GM19395 (cell line): ENCODE results near the gene KEL.
A peak's percentile ranks its signal among the peaks of the same experiment; 100 is the strongest.
"Not testable (repeated sequence)": the region's sequence is repeated elsewhere in the genome, so short reads cannot be mapped to it uniquely, and the experiment has no call there.

ENCODE experiments used
- ATAC-seq: cut with Tn5 transposase; IDR thresholded peaks from one replicate; pipeline ENCODE4 v1.9.1; 2021; ENCODE audit warnings: mild to moderate bottlenecking, moderate library complexity; ENCODE audit not compliant: unreplicated experiment

Gene KEL, protein sequence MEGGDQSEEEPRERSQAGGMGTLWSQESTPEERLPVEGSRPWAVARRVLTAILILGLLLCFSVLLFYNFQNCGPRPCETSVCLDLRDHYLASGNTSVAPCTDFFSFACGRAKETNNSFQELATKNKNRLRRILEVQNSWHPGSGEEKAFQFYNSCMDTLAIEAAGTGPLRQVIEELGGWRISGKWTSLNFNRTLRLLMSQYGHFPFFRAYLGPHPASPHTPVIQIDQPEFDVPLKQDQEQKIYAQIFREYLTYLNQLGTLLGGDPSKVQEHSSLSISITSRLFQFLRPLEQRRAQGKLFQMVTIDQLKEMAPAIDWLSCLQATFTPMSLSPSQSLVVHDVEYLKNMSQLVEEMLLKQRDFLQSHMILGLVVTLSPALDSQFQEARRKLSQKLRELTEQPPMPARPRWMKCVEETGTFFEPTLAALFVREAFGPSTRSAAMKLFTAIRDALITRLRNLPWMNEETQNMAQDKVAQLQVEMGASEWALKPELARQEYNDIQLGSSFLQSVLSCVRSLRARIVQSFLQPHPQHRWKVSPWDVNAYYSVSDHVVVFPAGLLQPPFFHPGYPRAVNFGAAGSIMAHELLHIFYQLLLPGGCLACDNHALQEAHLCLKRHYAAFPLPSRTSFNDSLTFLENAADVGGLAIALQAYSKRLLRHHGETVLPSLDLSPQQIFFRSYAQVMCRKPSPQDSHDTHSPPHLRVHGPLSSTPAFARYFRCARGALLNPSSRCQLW

DNA sequence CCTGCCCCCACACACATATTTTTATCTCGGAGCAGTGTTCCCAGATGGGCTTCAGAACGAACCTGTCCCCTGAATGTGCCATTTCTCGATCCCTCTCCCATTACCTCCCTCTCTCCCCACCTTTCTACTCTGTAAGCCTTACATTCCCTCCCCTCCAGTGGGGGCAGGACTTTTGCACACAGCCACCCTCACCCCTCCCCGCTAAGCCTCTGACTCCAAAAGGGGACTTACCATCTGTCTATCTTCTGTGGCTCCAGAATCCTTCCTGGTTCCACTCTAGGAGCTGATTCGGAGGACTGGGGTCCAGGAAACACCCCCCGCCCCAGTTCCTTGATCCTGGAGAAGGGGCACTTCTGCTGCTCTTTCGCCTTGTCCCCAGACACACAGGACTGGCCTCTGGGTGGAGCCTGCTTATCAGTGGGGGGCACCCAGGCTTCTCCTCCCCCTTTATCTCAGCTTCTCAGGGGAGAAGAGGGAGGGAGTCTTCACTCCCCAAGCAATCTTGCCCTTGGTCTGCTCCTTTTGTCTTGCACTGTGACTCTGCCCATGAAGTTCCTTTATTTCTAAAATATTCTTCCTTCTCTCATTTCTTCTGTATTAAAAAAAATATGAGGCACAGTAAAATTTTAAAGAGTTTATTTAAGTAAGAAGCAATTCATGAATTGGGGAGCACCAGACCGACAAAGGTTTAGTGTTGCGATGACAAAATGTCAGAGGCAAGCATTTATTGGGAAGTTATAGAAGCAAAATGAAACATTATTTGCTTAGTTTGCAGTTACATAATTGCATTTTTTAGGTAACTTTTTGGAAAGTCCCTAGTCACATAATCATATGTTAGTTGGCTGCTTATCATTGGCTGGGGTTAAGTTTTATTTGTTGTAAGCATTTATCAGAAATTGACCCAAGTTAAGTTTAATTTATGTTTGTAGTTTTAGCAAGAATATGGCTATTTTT lies at the start of gene KEL:
Gene KEL (minus strand): TSS at position 391 of the 954 bp plus-strand sequence. CDS start 157 bp downstream, at position 234.
- ATAC-seq: no peak

DNA sequence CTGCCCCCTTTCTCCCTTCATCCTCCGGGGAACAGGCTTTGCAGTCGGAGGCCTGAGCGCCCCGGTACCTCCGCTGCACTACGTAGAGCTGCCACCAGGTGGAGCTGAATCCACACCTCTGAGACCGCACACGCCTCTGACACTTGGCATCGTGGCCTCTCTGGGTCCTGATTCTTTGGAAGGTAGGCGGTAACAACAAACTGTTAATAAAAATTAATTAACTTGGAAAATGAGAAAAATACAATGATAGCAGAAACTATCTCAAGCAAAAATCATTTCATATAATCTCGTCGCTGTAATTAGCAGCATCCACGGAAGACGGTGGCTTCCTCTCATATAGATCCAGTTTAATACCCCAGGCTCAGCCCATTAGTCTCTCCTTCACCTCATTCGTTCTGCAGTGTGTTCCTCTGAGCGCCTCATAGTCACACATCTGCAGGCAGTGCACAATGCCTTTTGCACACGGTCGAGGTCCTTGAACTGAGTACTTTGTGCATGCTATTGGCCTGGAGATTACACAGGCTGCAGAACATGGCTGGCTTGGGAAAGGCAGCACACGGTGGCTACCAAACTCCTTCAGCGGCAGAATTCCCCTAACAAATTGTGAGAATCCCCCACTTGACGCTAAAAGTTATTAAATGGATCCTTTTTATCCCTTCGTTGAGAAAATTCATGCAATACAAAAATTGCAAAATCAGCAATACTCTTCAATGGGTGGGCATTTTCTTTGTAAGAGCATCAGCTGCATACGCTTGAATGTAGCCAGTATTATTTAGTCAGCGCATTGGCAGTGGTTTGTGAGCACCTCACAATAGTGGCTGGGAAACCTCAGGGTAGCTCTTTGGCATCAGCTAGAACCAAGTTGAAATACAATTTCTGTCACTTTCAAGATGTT lies 46.1 kb upstream of the KEL start:
- peak; percentile 92 for ATAC-seq

DNA sequence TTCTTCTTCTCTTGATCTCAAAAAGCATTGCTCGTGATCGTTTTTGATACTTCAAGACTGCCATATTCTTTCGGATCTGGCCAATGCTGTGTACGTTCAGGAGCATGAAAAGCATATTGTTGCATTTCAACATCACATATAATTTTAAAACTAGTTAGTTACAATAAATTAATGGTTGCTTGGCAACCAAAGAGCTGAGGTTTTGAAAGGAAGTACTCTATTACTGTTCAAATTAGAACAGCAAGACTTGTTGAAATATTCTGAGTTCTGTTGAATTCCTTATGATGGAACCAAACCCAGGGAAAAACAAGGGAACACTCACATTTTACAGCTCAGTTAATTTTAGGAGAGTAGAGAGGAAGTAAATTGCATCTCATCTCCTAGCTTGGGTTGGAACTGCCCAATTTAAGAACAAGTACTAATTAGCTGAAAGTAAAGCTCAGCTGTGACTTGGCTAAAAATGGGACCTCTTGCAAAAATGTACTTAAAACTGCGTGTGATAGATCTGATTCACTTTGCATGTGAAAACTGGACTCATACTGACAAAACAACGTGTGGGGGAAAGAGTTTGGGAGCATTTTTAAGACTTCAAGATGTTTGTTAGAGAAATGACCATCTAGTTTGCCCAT lies 43.6 kb upstream of the KEL start:
- no peak for ATAC-seq

DNA sequence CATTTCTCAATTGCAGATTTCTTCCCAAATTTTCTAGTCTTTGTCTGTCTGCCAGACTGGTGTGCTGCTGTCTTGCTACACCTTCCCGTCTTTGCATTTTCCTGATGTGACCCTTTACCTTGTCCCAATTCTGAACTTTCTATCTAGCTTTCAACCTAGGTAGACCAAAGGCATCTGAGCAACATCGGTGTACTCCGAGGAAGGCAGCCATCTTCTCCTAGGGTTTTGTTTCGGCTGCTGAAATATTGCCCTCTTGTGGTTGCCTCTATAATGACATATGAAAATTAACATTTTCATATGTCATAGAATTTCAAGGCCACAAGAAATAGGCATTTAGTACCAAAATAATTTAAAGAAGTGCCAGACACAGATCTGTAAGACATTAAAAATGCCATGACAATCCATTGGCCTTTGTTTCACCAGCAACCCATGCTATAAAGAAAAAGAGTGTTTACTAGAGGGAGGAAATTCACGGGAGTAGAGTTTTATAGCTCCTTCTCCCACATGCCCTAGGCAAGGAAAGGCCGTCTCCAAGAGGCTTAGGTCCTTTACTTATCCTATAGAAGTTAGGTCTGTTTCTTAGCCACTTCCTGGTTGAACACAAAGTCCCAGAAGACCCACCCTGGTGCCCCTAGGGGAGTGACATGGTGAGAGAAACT lies 41.4 kb upstream of the KEL start:
- ATAC-seq: peak; percentile 66

DNA sequence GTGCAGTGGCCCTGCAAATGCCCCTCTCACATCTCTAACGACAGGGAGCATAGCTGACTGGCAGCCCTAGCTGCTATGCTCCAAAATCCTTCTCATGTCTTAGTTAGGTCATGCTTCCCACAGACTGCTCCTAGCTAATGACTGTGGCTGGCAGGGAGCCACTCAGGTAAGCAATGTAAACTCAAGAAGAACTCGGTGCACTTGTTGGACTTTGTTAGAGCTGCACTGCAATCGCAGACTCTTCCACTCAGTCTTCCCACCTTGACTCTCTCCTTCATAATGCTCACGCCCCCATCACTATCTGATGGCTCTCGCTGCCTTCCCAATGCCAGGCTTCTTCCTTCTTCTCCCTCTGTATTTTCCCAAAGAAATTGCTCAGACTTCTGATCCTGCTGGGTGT lies 40.7 kb upstream of the KEL start:
- no peak for ATAC-seq

DNA sequence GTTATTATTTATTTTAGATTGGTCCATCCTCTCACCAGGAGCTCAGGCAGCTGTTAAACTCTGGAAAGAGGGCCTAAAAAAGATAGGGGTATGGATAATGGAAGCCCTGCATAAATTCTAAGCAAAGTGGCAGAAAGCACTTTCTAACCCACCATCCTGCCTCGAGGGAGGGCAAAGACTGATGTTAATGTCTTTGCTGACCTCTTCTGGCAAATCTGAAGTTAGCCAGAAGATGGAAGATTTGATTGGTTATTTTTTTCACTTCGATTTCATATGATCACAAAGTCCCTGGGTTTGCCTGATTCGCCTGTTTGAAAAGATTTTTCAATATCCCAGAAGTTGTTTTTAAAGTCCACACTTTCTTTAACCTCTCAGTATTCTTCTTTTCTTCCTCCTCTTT lies 39.9 kb upstream of the KEL start:
- no peak for ATAC-seq

DNA sequence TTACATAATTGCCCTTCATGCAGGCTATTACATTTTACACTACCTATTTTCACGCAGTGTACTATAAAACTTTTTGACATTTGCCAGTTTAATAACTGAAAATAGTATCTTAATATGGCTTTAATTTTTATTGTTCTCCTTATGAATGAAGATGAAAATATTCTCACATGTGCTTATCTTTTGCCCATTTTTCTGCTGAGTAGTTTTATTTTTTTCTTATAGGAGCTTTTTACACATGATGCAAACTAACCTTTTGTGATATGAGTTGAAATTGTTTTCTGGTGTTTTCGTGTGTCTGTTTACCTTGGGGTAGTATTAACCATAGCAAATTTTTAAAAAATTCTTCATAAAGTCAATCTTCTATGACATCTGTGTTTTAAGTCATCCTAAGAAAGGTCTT lies 38.5 kb upstream of the KEL start:
- no peak for ATAC-seq

DNA sequence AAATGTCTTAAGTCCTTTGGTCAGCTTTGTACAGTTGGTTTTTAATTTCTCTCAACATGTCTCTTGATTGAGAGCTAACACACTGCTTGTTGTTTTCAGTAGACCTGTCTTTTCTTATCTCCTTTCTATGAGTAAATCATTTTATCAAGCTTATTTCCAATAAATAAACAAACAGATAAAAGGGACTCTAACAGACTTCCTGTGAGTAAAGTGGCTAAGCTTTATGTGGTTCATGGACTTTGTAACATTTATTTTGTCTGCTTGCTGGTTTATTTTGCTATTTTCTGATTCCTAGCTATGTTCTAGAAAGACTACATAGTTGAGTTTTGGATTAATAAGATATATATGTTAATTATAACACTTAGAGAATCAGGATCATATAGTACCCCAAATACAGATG lies 37.6 kb upstream of the KEL start:
- no peak for ATAC-seq

DNA sequence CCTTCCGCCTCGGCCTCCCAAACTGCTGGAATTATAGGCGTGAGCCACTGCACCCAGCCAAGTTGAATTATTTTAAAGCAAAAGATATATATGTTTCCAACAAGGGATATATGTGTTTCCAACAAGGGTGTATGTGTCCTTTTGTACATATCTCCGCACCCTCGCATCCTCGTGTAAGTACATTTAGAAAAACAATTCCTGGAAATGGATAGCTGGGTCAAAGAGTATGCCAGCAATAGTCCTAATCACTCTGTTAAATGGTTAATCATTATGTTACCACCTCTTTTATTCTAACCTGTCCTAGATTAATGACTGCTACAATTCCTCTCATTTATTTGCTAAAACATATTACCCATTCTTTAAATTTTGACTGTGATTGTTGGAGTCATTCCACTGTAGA lies 36.8 kb upstream of the KEL start:
- no peak for ATAC-seq

DNA sequence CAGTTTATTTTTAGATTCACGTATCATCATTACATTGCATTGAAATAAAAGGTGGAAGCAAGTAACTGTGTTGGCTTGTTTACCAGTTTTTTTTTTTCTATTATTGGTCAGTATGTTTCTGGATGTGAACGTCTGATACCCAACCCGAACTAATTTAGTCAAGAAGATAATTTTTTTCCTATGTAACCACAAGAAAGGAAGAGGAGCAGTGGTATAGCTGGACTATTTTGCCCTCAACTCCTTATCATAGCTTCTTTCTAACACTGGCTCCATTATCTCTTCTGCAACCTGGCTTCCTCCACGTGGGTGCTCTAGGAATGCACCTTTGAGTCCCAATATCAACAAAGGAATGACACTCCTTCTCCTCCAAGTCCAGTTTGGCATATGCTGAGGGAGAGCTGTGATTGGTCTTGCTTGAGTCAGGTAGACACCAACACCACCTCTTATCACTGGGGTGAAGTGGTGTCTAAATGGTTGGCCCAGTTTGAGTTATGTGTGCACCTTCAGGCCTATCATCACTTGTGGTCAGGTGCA lies 35.4 kb upstream of the KEL start:
- ATAC-seq: no peak

DNA sequence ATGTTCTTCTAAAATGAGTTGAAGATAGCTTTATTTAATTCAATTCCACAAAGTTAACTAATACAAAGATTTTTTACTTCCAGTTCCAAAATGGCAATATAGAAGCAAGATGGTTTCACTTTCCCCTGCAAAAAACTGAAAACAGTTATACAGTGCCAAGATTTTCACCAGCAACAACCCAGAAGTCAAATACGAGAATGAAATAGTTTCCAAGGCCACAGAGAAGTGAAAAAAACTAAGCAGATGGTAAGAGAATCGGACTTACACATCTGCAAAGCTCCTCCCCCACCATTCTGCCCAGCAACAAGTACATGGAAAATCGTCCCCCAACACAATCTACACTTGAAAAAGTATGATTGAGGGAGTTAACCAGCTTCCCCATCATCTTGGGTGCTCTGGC lies 30.3 kb upstream of the KEL start:
- ATAC-seq: no peak

DNA sequence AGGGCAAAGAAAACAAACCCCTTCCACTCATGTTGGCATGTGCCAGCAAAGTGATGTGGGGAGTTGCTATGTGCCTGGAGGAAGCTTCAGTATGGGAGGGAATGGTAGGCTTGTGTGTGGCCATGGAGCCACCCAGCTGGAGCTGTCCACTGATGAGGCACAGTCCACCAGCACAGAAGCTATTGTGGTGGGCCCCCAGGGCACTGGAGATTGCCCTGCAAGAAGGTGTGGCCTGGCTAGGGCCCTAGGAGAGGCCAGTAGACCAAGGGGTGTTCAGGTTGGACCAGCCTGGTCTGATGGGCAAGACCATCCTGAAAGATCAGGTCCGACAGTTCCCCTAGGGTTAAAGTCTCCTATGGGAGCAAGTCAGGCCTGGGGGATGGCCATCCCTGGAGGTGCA lies 22.1 kb upstream of the KEL start:
- no peak for ATAC-seq

DNA sequence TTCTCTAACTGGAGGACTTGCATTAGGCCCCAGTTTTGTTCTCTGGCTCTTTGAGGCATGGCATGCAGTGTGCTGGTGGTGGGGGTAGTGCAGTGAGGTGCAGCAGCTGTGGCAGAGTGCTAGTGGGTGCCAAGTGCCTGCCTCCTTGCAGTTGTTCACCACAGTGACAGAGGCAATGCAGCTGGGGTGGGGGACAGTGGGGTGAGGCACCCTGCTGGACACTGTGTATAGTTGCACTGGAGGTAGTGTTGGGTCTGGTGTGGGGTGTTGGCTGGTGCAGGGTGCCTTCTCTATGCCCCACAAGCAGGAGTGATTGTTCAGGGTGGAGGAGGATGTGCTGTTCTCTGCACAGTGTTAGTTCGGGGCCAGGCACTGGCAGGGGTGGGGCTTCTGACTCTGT lies 21.7 kb upstream of the KEL start:
- ATAC-seq: no peak

DNA sequence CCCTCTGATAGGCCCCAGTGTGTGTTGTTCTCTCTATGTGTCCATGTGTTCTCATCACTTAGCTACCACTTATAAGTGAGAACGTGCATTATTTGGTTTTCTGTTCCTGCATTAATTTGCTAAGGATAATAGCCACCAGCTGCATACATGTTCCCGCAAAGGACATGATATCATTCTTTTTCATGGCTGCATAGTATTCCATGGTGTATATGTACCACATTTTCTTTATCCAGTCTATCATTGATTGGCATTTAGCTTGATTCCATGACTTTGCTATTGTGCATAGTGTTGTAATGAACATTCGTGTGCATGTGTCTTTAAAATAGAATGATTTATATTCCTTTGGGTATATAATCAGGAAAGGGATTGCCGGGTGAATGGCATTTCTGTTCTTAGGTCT lies 16.2 kb upstream of the KEL start:
- ATAC-seq: not testable (repeated sequence)

DNA sequence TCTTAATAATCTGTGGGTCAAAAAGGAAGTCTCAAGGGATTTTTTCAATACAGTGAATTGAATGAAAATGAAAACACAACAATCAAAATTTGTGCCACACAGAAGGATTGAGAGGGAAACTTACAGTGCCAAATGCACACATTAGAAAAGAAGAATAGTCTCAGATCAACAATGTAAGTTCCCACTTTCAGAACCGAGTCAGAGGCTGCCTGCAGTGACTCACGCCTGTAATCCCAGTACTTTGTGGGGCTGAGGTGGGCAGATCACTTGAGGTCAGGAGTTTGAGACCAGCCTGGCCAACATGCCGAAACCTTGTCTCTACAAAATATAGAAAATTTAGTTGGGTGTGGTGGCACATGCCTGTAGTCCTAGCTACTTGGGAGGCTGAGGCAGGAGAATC lies 12.5 kb upstream of the KEL start:
- no peak for ATAC-seq

DNA sequence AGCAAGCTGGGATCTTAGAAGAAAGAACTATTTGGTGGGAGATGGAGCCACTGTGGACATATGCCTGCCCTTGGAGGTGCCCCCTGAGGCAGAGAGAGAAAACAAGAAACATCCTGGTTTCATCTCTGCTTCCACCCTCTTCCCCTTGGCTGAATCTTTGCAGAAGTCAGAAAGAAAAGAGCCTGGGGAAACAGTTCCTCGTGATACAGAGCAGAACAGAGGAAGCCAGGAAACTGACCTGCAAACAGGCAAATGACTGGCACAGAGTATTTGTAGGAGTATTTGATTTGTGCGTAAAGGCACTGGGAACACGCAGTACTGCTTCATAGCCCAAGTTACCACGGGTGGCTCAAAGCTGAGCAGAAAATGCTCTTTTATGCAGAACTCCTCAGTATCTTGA lies 7.0 kb upstream of the KEL start:
- ATAC-seq: no peak

DNA sequence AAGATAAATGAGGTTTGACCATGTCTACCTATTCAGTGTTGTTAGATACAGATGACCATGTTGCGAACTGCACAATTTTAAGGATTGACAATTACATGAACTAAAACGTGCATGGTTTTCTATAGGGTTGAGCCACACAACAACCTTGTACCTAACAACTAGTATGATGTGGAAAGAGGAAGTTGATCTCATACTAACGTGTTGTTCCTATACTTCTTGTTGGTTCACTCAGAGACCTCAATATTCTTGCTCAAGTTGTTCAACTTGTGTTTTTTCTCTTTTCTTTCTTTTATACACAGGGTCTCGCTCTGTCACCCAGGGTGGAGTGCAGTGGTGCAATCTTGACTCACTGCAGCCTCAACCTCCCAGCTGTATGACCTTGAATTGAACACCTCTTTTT lies 6.1 kb upstream of the KEL start:
- ATAC-seq: no peak

DNA sequence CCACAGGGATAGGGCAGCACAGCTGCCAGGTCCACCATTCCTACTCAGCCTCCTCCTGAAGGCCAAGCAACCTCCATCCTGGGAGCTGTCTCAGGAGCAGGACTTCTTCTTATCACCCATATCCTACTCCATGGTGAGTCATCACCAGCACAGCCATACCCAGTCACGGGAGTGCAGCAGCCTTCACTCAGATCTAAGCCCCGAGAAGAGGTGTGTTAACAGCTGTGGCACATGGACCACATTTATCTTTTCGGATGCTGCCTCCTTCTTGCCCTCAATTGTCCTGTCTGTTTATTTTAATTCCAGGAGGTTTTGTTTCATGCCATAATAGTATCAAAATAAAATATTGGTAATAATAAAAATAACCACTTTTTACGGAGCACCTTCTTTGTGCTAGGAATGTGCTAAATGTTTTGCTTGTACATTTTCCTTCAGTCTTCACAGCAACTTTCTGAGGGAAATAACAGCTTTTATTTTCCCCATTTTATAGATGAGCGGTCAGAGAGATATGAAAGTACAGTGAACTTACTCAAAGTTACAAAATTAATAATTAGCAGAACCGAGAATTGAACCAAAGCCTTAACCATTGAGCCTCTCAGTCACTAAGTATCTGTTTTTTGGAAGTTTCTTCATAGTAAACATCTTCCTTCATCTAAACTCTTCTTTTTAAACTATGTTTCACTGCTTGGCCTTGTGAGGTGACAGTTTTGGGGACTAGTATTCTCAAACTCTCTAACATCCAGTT lies 2.5 kb upstream of the KEL start:
- ATAC-seq: no peak
